HepG2 (cell line): ENCODE data around the gene FAM210A. TPM values are rescaled to one million over a fixed set of nuclear protein-coding genes. Genes with fewer than 3 reads are reported as not detected.

Experiments used
- DZIP1 ChIP-seq: sonication (generic); formaldehyde crosslinking; IDR thresholded peaks from 2 replicates; pipeline ENCODE4 v1.5.0; 2020; ENCODE audit warnings: mild to moderate bottlenecking, missing genetic modification reagents
- EEA1 ChIP-seq: sonication (generic); formaldehyde crosslinking; IDR thresholded peaks from 2 replicates; pipeline ENCODE4 v1.5.1; 2020; ENCODE audit warnings: mild to moderate bottlenecking, missing genetic modification reagents, borderline replicate concordance
- GZF1 ChIP-seq: sonication (generic); formaldehyde crosslinking; IDR thresholded peaks from 2 replicates; pipeline ENCODE4 v1.5.1; 2020; ENCODE audit warnings: mild to moderate bottlenecking, missing genetic modification reagents
- MAFF ChIP-seq: IDR thresholded peaks from 2 replicates; pipeline ENCODE4 v1.6.1; 2011; ENCODE audit warnings: low read depth, low read length, improper control_type of control experiment
- NFATC3 ChIP-seq: sonication (generic); formaldehyde crosslinking; IDR thresholded peaks from 2 replicates; pipeline ENCODE4 v1.5.1; 2020; ENCODE audit warnings: mild to moderate bottlenecking, missing genetic modification reagents
- RFXANK ChIP-seq: IDR thresholded peaks from 2 replicates; pipeline ENCODE4 v1.6.1; 2016
- SIN3A ChIP-seq: IDR thresholded peaks from 2 replicates; pipeline ENCODE4 v1.6.1; 2011; ENCODE audit warnings: low read depth, mild to moderate bottlenecking, control low read depth, low read length, borderline replicate concordance
- USF2 ChIP-seq, 2 experiments: sonication (generic) in 1 of 2; formaldehyde crosslinking in 1 of 2; IDR thresholded peaks; 2 replicates each; pipeline versions ENCODE4 v1.5.1 to v1.6.1; 2011 to 2020; ENCODE audit warnings: borderline replicate concordance in 1 of 2, low read depth in 1 of 2, low read length in 1 of 2, mild to moderate bottlenecking in 1 of 2, missing genetic modification reagents in 1 of 2, moderate library complexity in 1 of 2
- ZNF251 ChIP-seq: sonication (generic); formaldehyde crosslinking; IDR thresholded peaks from 2 replicates; pipeline ENCODE4 v1.9.0; 2021; ENCODE audit warnings: mild to moderate bottlenecking, missing genetic modification reagents
- ZNF569 ChIP-seq: sonication (generic); formaldehyde crosslinking; IDR thresholded peaks from 2 replicates; pipeline ENCODE4 v1.5.0; 2020; ENCODE audit warnings: mild to moderate bottlenecking, missing genetic modification reagents, moderate library complexity, borderline replicate concordance
- polyA plus RNA-seq, 8 experiments: library from polyadenylated mRNA; depleted of rRNA in 3 of 8; stranded (reverse) in 7 of 8; unstranded in 1 of 8; fragments of >200 nt; fragmentation: Illumina TruSeq in 4 of 8; extraction: Trizol in 4 of 8; gene quantifications; 2 replicates each; pipeline versions ENCODE4 v1.2.1 to v1.2.3, GENCODE V29; 2011 to 2016; ENCODE audit warnings: low read depth in 4 of 8, missing spikeins in 1 of 8, mixed read lengths in 1 of 8; ENCODE audit not compliant: insufficient read depth in 1 of 8
- total RNA-seq, 5 experiments: library from RNA; depleted of rRNA; stranded (reverse); fragments of >200 nt; fragmentation: Illumina TruSeq; extraction: Trizol; gene quantifications; 2 replicates each; pipeline ENCODE4 v1.2.3, GENCODE V29; 2016; ENCODE audit warnings: low read depth in 1 of 5
- TF ChIP-seq, protein P1 (sequence below): sonication (generic); formaldehyde crosslinking; IDR thresholded peaks from 2 replicates; pipeline ENCODE4 v1.4.0; 2020; ENCODE audit warnings: mild to moderate bottlenecking, missing genetic modification reagents

Gene FAM210A
- total and polyA plus RNA-seq, 2 of the 13 experiments (the other 11 are each of a cell fraction or from before 2014, with no cell fraction given): 33.2 to 37.5 TPM

DNA sequence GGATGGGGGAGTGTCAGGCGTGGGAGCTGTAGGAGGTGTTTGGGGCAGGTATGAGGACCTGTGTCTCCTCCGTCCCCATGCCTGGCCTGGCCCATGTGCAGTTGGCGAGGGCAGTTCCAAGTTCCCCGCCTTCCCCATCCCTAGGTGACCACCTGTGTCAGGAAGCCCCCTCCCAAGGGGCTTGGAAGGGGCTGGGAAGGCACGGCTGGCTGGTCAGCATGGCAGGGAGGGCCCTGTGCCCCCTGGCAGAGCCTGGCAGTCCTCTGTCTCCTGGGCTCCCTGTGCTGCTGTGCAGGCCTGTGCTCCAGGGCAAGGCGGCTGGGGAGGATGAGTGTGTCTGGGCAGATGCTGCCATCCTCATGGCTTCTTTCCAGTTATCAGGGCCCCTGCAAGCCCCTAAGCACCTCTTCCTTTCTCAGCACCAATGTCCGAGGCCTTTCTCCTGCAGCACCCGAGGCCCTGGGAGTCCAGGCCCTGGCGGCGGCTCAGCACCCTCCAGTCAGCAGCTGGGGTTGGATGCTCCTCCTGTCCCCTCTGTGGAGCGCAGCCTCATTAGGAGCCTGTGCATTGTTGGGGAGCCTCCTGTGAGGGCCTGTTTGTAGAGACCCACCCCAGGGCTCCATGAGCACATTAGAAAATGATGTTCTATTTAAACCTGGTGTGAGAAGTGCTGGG, 101.7 kb downstream of the FAM210A start (continued):
- TF ChIP-seq, protein P1, sequence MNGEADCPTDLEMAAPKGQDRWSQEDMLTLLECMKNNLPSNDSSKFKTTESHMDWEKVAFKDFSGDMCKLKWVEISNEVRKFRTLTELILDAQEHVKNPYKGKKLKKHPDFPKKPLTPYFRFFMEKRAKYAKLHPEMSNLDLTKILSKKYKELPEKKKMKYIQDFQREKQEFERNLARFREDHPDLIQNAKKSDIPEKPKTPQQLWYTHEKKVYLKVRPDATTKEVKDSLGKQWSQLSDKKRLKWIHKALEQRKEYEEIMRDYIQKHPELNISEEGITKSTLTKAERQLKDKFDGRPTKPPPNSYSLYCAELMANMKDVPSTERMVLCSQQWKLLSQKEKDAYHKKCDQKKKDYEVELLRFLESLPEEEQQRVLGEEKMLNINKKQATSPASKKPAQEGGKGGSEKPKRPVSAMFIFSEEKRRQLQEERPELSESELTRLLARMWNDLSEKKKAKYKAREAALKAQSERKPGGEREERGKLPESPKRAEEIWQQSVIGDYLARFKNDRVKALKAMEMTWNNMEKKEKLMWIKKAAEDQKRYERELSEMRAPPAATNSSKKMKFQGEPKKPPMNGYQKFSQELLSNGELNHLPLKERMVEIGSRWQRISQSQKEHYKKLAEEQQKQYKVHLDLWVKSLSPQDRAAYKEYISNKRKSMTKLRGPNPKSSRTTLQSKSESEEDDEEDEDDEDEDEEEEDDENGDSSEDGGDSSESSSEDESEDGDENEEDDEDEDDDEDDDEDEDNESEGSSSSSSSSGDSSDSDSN (CRISPR knock-in tag): no peak
- no peak for TF ChIP-seq EEA1 (CRISPR knock-in tag)
- TF ChIP-seq MAFF: no peak
- no peak for TF ChIP-seq DZIP1 (CRISPR knock-in tag)
- TF ChIP-seq NFATC3 (CRISPR knock-in tag): no peak
- no peak for TF ChIP-seq GZF1
- no peak for TF ChIP-seq RFXANK (CRISPR knock-in tag)
- no peak for TF ChIP-seq SIN3A
- no peak for TF ChIP-seq ZNF569 (CRISPR knock-in tag)
- TF ChIP-seq ZNF251 (CRISPR knock-in tag): no peak
- TF ChIP-seq USF2 (IDR thresholded peaks at IDR 0.05; ENCODE audit: low read depth, low read length): no peak
- TF ChIP-seq USF2 (CRISPR knock-in tag; IDR thresholded peaks at IDR 0.05; ENCODE audit: borderline replicate concordance): no peak
